ENCODE measurements around the gene FRMPD3.
"Not testable (repeated sequence)": the region's sequence is repeated elsewhere in the genome, so short reads cannot be mapped to it uniquely, and the experiment has no call there.

FRMPD3 gene

GRCh38 chrX:107457289-107457688 is 7.8 kb downstream of the FRMPD3 start:
- no peaks in the 10 kb centered on the region for H3K36me3 Mint-ChIP-seq
- H3K4me3 Mint-ChIP-seq: no peak overlapping the region
- peaks cover 15% of the 10 kb centered on the region for H3K4me1 Mint-ChIP-seq
- ATAC-seq: no peak
- H3K9me3 Mint-ChIP-seq: no peaks in the 10 kb centered on the region
- DNase-seq (ENCODE audit: low spot score in 2 of 2): no peak
- H3K27ac Mint-ChIP-seq: no peak overlapping the region

- ATAC-seq (peak; percentile 69), DNase-seq (ENCODE audit: low spot score in 2 of 2) (no peak)
- no peak overlapping the region for H3K4me3 Mint-ChIP-seq
- no peaks in the 10 kb centered on the region for H3K9me3 Mint-ChIP-seq
- no peaks in the 10 kb centered on the region for H3K36me3 Mint-ChIP-seq
- peaks cover 5% of the 10 kb centered on the region for H3K4me1 Mint-ChIP-seq
- no peak overlapping the region for H3K27ac Mint-ChIP-seq
Measured at GRCh38 chrX:107465932-107466620, 16.6 kb downstream of the FRMPD3 start.

GRCh38 chrX:107467271-107467670 is 17.8 kb downstream of the FRMPD3 start:
- ATAC-seq (peak; percentile 50), DNase-seq (ENCODE audit: low spot score in 2 of 2) (no peak)
- Mint-ChIP-seq H3K9me3 (no peaks in the 10 kb centered on the region), H3K27ac (no peak overlapping the region), H3K4me3 (no peak overlapping the region), H3K4me1 (no peaks in the 10 kb centered on the region), H3K36me3 (no peaks in the 10 kb centered on the region)

DNA sequence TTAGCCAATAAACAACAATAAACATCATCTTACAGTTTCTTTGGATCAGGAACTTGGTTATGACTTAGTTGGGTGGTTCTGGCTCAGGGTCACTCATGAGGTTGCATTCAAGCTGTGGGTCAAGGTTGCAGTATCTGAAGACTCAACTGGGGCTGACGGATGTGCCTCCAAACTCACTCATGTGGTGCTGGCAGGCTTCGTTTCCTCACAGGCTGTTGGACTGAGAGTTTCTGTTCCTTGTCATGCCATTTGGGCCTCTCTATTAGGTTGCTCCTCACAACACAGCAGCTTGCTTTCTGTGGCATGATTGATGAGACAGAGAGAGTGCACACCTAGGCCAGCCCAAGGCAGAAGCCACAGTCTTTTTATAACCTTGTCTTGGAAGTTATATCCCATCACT is 20.7 kb downstream of the FRMPD3 start:
- DNase-seq (ENCODE audit: low spot score in 2 of 2): no peak
- no peaks in the 10 kb centered on the region for H3K36me3 Mint-ChIP-seq
- no peak overlapping the region for H3K27ac Mint-ChIP-seq
- no peaks in the 10 kb centered on the region for H3K9me3 Mint-ChIP-seq
- ATAC-seq: no peak
- H3K4me3 Mint-ChIP-seq: no peak overlapping the region
- peaks cover 9% of the 10 kb centered on the region for H3K4me1 Mint-ChIP-seq

DNA sequence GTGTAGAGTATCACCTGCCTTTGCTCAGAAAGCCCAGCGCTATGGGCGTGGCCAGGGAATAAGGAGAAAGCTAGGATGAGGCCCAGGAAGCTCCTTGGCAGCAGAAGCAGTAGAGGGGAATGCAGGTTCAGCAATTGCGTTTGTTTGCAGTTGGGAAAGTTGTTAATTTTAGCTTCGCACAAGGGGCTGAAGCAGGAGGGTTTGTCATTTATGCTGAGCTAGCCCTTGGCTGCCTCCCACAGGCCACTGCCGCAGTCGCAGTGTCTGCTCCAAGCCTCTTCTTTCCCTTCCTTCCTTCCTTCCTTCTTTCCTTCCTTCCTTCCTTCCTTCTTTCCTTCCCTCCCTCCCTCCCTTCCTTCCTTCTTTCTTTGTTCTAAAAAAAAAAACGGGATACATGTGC is 21.5 kb downstream of the FRMPD3 start:
- no peak overlapping the region for H3K27ac Mint-ChIP-seq

DNA sequence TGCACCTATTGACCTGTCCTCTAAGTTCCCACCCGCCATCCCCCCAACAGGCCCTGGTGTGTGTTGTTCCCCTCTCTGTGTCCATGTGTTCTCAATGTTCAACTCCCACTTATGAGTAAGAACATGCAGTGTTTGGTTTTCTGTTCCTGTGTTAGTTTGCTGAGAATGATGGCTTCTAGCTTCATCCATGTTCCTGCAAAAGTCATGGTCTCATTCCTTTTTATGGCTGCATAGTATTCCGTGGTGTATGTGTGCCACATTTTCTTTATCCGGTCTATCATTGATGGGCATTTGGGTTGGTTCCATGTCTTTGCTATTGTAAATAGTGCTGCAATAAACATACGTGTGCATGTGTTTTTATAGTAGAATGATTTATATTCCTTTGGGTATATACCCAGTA is 22.0 kb downstream of the FRMPD3 start:
- H3K9me3 Mint-ChIP-seq; H3K4me1 Mint-ChIP-seq; ATAC-seq; H3K27ac Mint-ChIP-seq; DNase-seq (ENCODE audit: low spot score in 2 of 2); H3K36me3 Mint-ChIP-seq; H3K4me3 Mint-ChIP-seq: not testable (repeated sequence)

More for the DNA sequence above, 21.5 kb downstream of the FRMPD3 start:
- no peak for ATAC-seq
- H3K36me3 Mint-ChIP-seq: no peaks in the 10 kb centered on the region
- DNase-seq (ENCODE audit: low spot score in 2 of 2): no peak
- H3K4me3 Mint-ChIP-seq: no peak overlapping the region
- peaks cover 9% of the 10 kb centered on the region for H3K4me1 Mint-ChIP-seq
- H3K9me3 Mint-ChIP-seq: no peaks in the 10 kb centered on the region

DNA sequence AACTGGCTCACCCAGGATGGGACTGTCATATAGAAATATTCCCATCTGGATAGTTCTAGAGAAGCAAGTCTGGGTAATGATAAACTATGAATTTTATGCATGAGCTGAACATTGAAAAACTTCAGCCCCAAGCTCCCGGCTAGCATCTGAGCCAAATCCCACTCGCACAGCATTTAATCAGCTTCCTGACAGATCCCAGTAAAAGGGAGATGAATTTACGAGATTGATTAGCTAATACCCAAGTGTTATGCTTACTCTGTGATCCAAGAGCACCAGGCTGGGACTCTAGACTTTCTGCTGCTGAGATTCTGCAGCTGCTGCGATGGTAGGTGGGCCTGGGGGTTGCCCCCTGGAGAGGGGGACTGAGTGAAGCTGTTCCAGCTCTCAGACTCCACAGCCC is 28.0 kb downstream of the FRMPD3 start:
- no peaks in the 10 kb centered on the region for H3K9me3 Mint-ChIP-seq
- ATAC-seq (no peak), DNase-seq (ENCODE audit: low spot score in 2 of 2) (no peak)
- H3K4me1 Mint-ChIP-seq: peaks cover 20% of the 10 kb centered on the region
- no peak overlapping the region for H3K4me3 Mint-ChIP-seq
- H3K36me3 Mint-ChIP-seq: no peaks in the 10 kb centered on the region
- H3K27ac Mint-ChIP-seq: no peak overlapping the region

- Mint-ChIP-seq H3K36me3 (no peaks in the 10 kb centered on the region), H3K4me3 (peak overlapping the region; percentile 53), H3K4me1 (peaks cover 11% of the 10 kb centered on the region), H3K9me3 (no peaks in the 10 kb centered on the region), H3K27ac (no peak overlapping the region)
- ATAC-seq (peak; percentile 99), DNase-seq (ENCODE audit: low spot score in 2 of 2) (peak in 1 of 2 donors; percentile 51)
Measured at GRCh38 chrX:107480272-107480671, 30.8 kb downstream of the FRMPD3 start.

DNA sequence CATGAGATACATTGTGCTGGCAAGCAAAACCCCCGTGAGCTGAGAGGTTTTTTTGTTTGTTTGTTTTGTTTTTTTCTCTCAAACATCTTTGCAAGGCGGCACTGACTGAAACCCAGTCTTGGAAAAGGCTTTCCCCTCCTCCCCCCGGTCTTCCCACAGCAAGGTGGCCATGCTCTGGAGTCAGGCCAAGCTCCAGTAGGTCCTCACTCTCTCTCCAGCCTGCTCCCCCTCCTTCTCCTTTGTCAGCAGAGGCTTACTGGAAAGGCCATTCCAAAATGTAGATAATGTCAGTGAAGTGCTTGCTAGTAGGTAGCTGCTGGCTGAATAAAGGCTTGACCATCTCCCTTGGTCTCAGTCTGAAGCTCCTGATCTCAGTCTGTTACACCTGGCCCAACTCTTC is 32.6 kb downstream of the FRMPD3 start:
- Mint-ChIP-seq H3K9me3 (no peaks in the 10 kb centered on the region), H3K4me1 (peaks cover 11% of the 10 kb centered on the region), H3K4me3 (no peak overlapping the region), H3K36me3 (no peaks in the 10 kb centered on the region), H3K27ac (no peak overlapping the region)
- DNase-seq (ENCODE audit: low spot score in 2 of 2) (no peak), ATAC-seq (no peak)

DNA sequence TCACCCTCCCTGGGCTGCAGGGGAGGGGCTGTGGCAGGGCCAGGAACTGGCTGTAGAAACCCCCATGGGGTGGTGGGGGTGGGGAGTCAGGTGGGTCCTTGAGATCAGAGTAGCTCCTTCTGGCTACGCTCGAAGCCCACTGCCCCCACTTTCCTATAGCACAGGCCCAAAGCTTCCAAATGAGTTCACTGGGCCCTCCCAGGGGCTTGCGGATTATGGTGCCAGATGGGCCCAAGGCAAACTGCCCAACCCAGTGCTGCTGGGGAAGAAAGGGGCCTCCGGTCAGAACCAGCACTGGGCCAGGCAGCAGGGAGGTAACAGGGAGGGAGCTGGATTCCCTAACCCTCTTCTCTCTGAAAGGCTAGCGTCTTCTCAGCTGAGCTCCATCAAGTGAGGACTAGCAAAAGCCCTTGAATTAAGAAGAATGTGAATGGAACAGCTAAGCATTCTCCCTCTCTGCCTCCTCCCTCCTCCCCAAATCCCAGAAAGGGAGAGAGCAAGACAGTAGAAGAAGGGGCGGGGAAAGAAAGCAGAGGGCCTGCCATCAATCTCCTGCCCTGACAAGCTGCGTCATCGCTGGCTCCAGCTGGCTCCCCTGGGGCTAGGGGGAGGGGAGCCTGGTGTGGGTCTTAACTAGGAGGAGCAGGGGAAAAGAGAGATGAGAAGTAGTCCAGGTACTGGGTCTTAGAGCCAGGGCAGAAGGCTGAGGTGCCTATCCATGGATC is 34.7 kb downstream of the FRMPD3 start:
- DNase-seq (ENCODE audit: low spot score in 2 of 2) (no peak), ATAC-seq (no peak)
- H3K4me1 Mint-ChIP-seq: peaks cover 11% of the 10 kb centered on the region
- no peak overlapping the region for H3K4me3 Mint-ChIP-seq
- H3K9me3 Mint-ChIP-seq: no peaks in the 10 kb centered on the region
- H3K36me3 Mint-ChIP-seq: no peaks in the 10 kb centered on the region
- no peak overlapping the region for H3K27ac Mint-ChIP-seq

- no peak for ATAC-seq
- DNase-seq (ENCODE audit: low spot score in 2 of 2): no peak
- no peak overlapping the region for H3K4me3 Mint-ChIP-seq
- no peak overlapping the region for H3K27ac Mint-ChIP-seq
- H3K9me3 Mint-ChIP-seq: no peaks in the 10 kb centered on the region
- peaks cover 9% of the 10 kb centered on the region for H3K4me1 Mint-ChIP-seq
- H3K36me3 Mint-ChIP-seq: no peaks in the 10 kb centered on the region
Measured at GRCh38 chrX:107485013-107485412, 35.6 kb downstream of the FRMPD3 start.

DNA sequence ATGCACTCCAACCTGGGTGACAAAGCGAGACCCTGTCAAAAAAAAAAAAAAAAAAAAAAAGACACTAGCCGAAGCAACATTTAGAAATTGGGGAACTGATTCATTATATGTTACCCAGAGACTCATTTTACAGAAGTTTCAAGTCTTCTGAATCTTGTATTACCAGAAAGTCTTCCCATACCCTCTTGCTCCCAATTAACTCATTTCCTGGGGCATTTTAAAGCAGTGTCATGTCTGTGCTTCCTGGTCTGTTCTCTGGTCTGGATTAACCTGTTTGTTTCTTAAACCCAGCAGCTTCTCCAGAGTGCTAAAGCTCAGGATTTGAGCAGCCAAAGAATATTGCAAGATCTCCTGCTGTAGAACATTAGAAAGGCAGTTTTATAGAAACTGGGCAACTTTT is 43.7 kb downstream of the FRMPD3 start:
- no peak for ATAC-seq
- DNase-seq (ENCODE audit: low spot score in 2 of 2): no peak

GRCh38 chrX:107496786-107497185 is 47.3 kb downstream of the FRMPD3 start:
- Mint-ChIP-seq H3K36me3 (no peaks in the 10 kb centered on the region), H3K27ac (no peak overlapping the region), H3K4me3 (no peak overlapping the region), H3K9me3 (no peaks in the 10 kb centered on the region), H3K4me1 (peaks cover 6% of the 10 kb centered on the region)
- ATAC-seq (no peak), DNase-seq (ENCODE audit: low spot score in 2 of 2) (no peak)

More for the DNA sequence above, 43.7 kb downstream of the FRMPD3 start:
- Mint-ChIP-seq H3K27ac (no peak overlapping the region), H3K36me3 (no peaks in the 10 kb centered on the region), H3K9me3 (no peaks in the 10 kb centered on the region), H3K4me3 (no peak overlapping the region), H3K4me1 (peaks cover 7% of the 10 kb centered on the region)
